Osteoblast (primary cell): ENCODE data around the gene LRRC4C. TPM values are rescaled to one million over a fixed set of nuclear protein-coding genes. Genes with fewer than 3 reads are reported as not detected.
A peak's percentile ranks its signal among the peaks of the same experiment; 100 is the strongest.

ENCODE experiments used
- DNase-seq: peaks from one replicate; pipeline ENCODE4 v3.0.0; 2011; ENCODE audit warnings: low spot score, mixed read lengths; ENCODE audit not compliant: insufficient read length; ENCODE audit errors: missing footprints
- H2AFZ ChIP-seq: 2 replicates; pipeline ENCODE4 v1.6.0; 2011; ENCODE audit warnings: mild to moderate bottlenecking, low read length
- H3K27ac ChIP-seq: 2 replicates; pipeline ENCODE4 v1.5.1; 2011; ENCODE audit warnings: mild to moderate bottlenecking, low read depth, low read length, moderate library complexity
- H3K27me3 ChIP-seq: 2 replicates; pipeline ENCODE4 v1.6.0; 2012; ENCODE audit warnings: mild to moderate bottlenecking, control low read depth, inconsistent platforms, low read length, moderate library complexity; ENCODE audit not compliant: insufficient read depth
- H3K36me3 ChIP-seq: 2 replicates; pipeline ENCODE4 v1.5.1; 2011; ENCODE audit warnings: mild to moderate bottlenecking, low read length, control low read depth, moderate library complexity; ENCODE audit not compliant: insufficient read depth
- H3K4me1 ChIP-seq: 2 replicates; pipeline ENCODE4 v1.5.1; 2011; ENCODE audit warnings: mild to moderate bottlenecking, low read length, control low read depth, moderate library complexity; ENCODE audit not compliant: insufficient read depth
- H3K4me2 ChIP-seq: 2 replicates; pipeline ENCODE4 v1.6.0; 2011; ENCODE audit warnings: mild to moderate bottlenecking, low read length; ENCODE audit not compliant: insufficient read depth
- H3K4me3 ChIP-seq: fragments of 200-600 bp; sonication (generic); 3 replicates; pipeline ENCODE4 v1.5.1; 2012; ENCODE audit warnings: mild to moderate bottlenecking, low read length, inconsistent platforms; ENCODE audit not compliant: insufficient read depth
- H3K79me2 ChIP-seq: 2 replicates; pipeline ENCODE4 v1.6.0; 2012; ENCODE audit warnings: mild to moderate bottlenecking, low read length, control low read depth, inconsistent platforms; ENCODE audit not compliant: insufficient read depth
- H3K9me3 ChIP-seq: 2 replicates; pipeline ENCODE4 v1.5.1; 2011; ENCODE audit warnings: low read depth, low read length, control low read depth
- H4K20me1 ChIP-seq: 2 replicates; pipeline ENCODE4 v1.6.0; 2012; ENCODE audit warnings: mild to moderate bottlenecking, low read length, control low read depth; ENCODE audit not compliant: insufficient read depth
- CTCF ChIP-seq: IDR thresholded peaks from 2 replicates; pipeline ENCODE4 v1.5.1; 2011; ENCODE audit warnings: mild to moderate bottlenecking, low read depth, low read length, moderate library complexity; ENCODE audit errors: extremely low read depth
- total RNA-seq: library from RNA; depleted of rRNA; stranded (reverse); fragments of >200 nt; gene quantifications from 2 replicates; pipeline ENCODE4 v1.2.3, GENCODE V29; 2012

LRRC4C gene
- total RNA-seq, 1 donor: 2.2 TPM

- H3K4me1 ChIP-seq: no peaks in the 10 kb centered on the region
- H3K27me3 ChIP-seq: no peaks in the 10 kb centered on the region
- H3K79me2 ChIP-seq: no peaks in the 10 kb centered on the region
- H3K4me3 ChIP-seq: no peak overlapping the region
- no peak for DNase-seq
- H3K9me3 ChIP-seq: peaks cover 4% of the 10 kb centered on the region
- no peaks in the 10 kb centered on the region for H4K20me1 ChIP-seq
- TF ChIP-seq CTCF: no peak
- H3K27ac ChIP-seq: no peak overlapping the region
- H3K36me3 ChIP-seq: no peaks in the 10 kb centered on the region
- H3K4me2 ChIP-seq: no peak overlapping the region
- H2AFZ ChIP-seq: no peak overlapping the region
Measured at GRCh38 chr11:41267451-41267850, 192.0 kb downstream of the LRRC4C start.

- TF ChIP-seq CTCF: no peak
- H3K4me3 ChIP-seq: no peak overlapping the region
- no peak for DNase-seq
- H3K27me3 ChIP-seq: no peaks in the 10 kb centered on the region
- no peaks in the 10 kb centered on the region for H3K9me3 ChIP-seq
- no peaks in the 10 kb centered on the region for H4K20me1 ChIP-seq
- H2AFZ ChIP-seq: no peak overlapping the region
- H3K4me1 ChIP-seq: no peaks in the 10 kb centered on the region
- no peaks in the 10 kb centered on the region for H3K79me2 ChIP-seq
- no peak overlapping the region for H3K4me2 ChIP-seq
- H3K27ac ChIP-seq: no peak overlapping the region
- no peaks in the 10 kb centered on the region for H3K36me3 ChIP-seq
Measured at GRCh38 chr11:41256041-41256440, 203.4 kb downstream of the LRRC4C start.

GRCh38 chr11:41254966-41255365 lies 204.5 kb downstream of the LRRC4C start:
- no peaks in the 10 kb centered on the region for H4K20me1 ChIP-seq
- no peaks in the 10 kb centered on the region for H3K27me3 ChIP-seq
- no peaks in the 10 kb centered on the region for H3K9me3 ChIP-seq
- no peak for DNase-seq
- no peak overlapping the region for H3K27ac ChIP-seq
- no peaks in the 10 kb centered on the region for H3K36me3 ChIP-seq
- no peak for TF ChIP-seq CTCF
- H3K4me1 ChIP-seq: no peaks in the 10 kb centered on the region
- H3K4me3 ChIP-seq: no peak overlapping the region
- H3K79me2 ChIP-seq: no peaks in the 10 kb centered on the region
- no peak overlapping the region for H3K4me2 ChIP-seq
- no peak overlapping the region for H2AFZ ChIP-seq

- Histone ChIP-seq H3K4me3 (no peak overlapping the region), H3K79me2 (no peaks in the 10 kb centered on the region), H3K27me3 (no peaks in the 10 kb centered on the region), H3K4me1 (no peaks in the 10 kb centered on the region), H3K27ac (no peak overlapping the region), H3K9me3 (peaks cover 2% of the 10 kb centered on the region), H3K4me2 (no peak overlapping the region), H3K36me3 (no peaks in the 10 kb centered on the region), H2AFZ (no peak overlapping the region), H4K20me1 (no peaks in the 10 kb centered on the region)
- no peak for TF ChIP-seq CTCF
- peak; percentile 9 for DNase-seq
Measured at GRCh38 chr11:41250408-41250935, 209.0 kb downstream of the LRRC4C start.
